Panc1 (cell line): ENCODE data around the gene CEP250. TPM values are rescaled to one million over a fixed set of nuclear protein-coding genes. Genes with fewer than 3 reads are reported as not detected.

ENCODE experiments used
- ATAC-seq: fragments of 200-7000 bp; cut with Tn5 transposase; 2 replicates; pipeline ENCODE4 v1.9.1; 2020; ENCODE audit warnings: mild to moderate bottlenecking, moderate library complexity
- BruUV-seq: library from RNA; stranded (reverse); fragments of 400-500 nt; replicated peaks from 2 replicates; lab custom pipeline; 2021; lab: Mats Ljungman, UMichigan
- CTCF ChIA-PET: fragments of 300-600 bp; sonication (Branson Sonifier 250); formaldehyde crosslinking; loops from one replicate; lab custom pipeline; 2022; ENCODE audit warnings: antibody characterized with exemption; lab: Charles Lee
- POLR2A ChIA-PET: fragments of 300-600 bp; sonication (Branson Sonifier 250); formaldehyde crosslinking; loops from one replicate; lab custom pipeline; 2022; ENCODE audit warnings: antibody characterized with exemption; lab: Charles Lee
- DNase-seq: peaks from one replicate; pipeline ENCODE4 v3.0.0-alpha.2; 2010; ENCODE audit warnings: low read depth, low spot score
- H3K27ac ChIP-seq: 2 replicates; pipeline ENCODE4 v1.5.1; 2011; ENCODE audit warnings: mild to moderate bottlenecking, low read length, inconsistent platforms
- H3K27me3 ChIP-seq: fragments of 200-500 bp; sonication (Bioruptor generic); 2 replicates; pipeline ENCODE4 v1.6.0; 2014; ENCODE audit warnings: low read length, inconsistent platforms; ENCODE audit not compliant: control insufficient read depth, insufficient read depth
- H3K36me3 ChIP-seq: fragments of 200-500 bp; sonication (Bioruptor generic); 2 replicates; pipeline ENCODE4 v1.5.1; 2014; ENCODE audit warnings: inconsistent platforms, mild to moderate bottlenecking, low read length, moderate library complexity; ENCODE audit not compliant: control insufficient read depth, insufficient read depth
- H3K4me1 ChIP-seq: 2 replicates; pipeline ENCODE4 v1.5.1; 2011; ENCODE audit warnings: inconsistent platforms, mild to moderate bottlenecking, low read length, moderate library complexity; ENCODE audit not compliant: control insufficient read depth, insufficient read depth
- H3K4me3 ChIP-seq, 2 experiments: 2 replicates each; pipeline ENCODE4 v1.5.1; 2011 to 2012; ENCODE audit warnings: low read depth in 2 of 2, low read length in 2 of 2, mild to moderate bottlenecking in 2 of 2, inconsistent platforms in 1 of 2, moderate library complexity in 1 of 2
- H3K9me3 ChIP-seq: fragments of 200-500 bp; sonication (Bioruptor generic); 2 replicates; pipeline ENCODE4 v1.5.1; 2014; ENCODE audit warnings: low read depth, mild to moderate bottlenecking, inconsistent platforms, low read length, moderate library complexity; ENCODE audit not compliant: control insufficient read depth, insufficient read depth
- CTCF ChIP-seq: fragments of 450-650 bp; IDR thresholded peaks from 2 replicates; pipeline ENCODE4 v1.5.1; 2017; ENCODE audit warnings: mild to moderate bottlenecking
- POLR2AphosphoS5 ChIP-seq: IDR thresholded peaks from 2 replicates; pipeline ENCODE4 v1.6.1; 2012; ENCODE audit warnings: mild to moderate bottlenecking, low read depth, low read length, moderate library complexity
- REST ChIP-seq, 2 experiments: IDR thresholded peaks; 2 replicates each; pipeline ENCODE4 v1.6.1; 2011 to 2012; ENCODE audit warnings: low read depth in 2 of 2, control low read depth in 1 of 2, low read length in 1 of 2, mild to moderate bottlenecking in 1 of 2, moderate library complexity in 1 of 2; ENCODE audit not compliant: insufficient read depth in 1 of 2
- SIN3A ChIP-seq: IDR thresholded peaks from 2 replicates; pipeline ENCODE4 v1.6.1; 2012; ENCODE audit warnings: low read depth, mild to moderate bottlenecking, low read length, moderate library complexity, borderline replicate concordance; ENCODE audit not compliant: insufficient read depth
- TCF7L2 ChIP-seq: IDR thresholded peaks from 2 replicates; pipeline ENCODE4 v1.6.1; 2011; ENCODE audit warnings: mild to moderate bottlenecking, low read depth, low read length, inconsistent platforms
- in situ Hi-C: cut with HindIII; loops from 2 replicates; pipeline ENCODE4 v1.10.0; 2016; ENCODE audit warnings: low sequenced_read_pairs, low pct_unique_long_range_greater_than_20kb
- intact Hi-C: fragments of 100-400 bp; cut with micrococcal nuclease; formaldehyde crosslinking; loops from one replicate; pipeline ENCODE4 v1.10.0; 2022; ENCODE audit not compliant: unreplicated experiment
- total RNA-seq: library from RNA; stranded (reverse); gene quantifications from one replicate; pipeline ENCODE4 v1.2.1, GENCODE V29; 2021; ENCODE audit not compliant: unreplicated experiment

Gene CEP250
- total RNA-seq, 1 experiment from 2014 or later: 82.5 TPM

DNA sequence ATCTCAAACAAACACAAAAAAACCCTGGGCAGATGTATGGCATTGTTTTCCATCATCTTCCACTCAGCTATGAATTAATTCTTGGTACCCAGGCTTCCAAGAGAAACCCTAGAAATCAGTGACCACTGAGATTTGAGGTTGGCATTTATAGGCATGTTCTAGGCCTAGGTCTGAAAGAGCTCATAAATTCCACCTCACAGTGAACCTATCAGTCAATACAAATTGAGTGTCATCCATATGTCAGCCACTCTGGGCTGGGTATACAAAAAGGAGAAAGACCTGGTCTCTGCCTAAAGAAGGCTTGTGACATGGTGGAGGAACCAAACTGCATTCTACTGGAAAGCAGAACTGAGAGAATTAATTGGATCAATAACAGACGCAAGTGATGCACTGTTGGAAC is 43.9 kb downstream of the CEP250 start:
- ChIA-PET CTCF (no interaction called here), POLR2A (no interaction called here)
- no TSS peak for BruUV-seq

DNA sequence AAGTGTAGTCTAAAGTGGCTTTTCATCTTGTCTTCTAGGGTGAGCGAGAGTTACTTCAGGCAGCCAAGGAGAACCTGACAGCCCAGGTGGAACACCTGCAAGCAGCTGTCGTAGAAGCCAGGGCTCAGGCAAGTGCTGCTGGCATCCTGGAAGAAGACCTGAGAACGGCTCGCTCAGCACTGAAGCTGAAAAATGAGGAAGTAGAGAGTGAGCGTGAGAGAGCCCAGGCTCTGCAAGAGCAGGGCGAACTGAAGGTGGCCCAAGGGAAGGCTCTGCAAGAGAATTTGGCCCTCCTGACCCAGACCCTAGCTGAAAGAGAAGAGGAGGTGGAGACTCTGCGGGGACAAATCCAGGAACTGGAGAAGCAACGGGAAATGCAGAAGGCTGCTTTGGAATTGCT is 47.0 kb downstream of the CEP250 start:
- DNase-seq (no peak), ATAC-seq (no peak)
- Histone ChIP-seq H3K4me1 (no peaks in the 10 kb centered on the region), H3K36me3 (peaks cover 10% of the 10 kb centered on the region), H3K27ac (no peak overlapping the region), H3K4me3 (no peak overlapping the region), H3K9me3 (no peaks in the 10 kb centered on the region), H3K27me3 (no peaks in the 10 kb centered on the region)
- TF ChIP-seq TCF7L2 (no peak), REST (IDR thresholded peaks at IDR 0.05; ENCODE audit: insufficient read depth in 1 of 2, low read depth in 2 of 2, low read length in 1 of 2) (no peak), SIN3A (no peak), POLR2AphosphoS5 (no peak), CTCF (no peak)
- POLR2A ChIA-PET: interaction anchor here (0.6 kb wide), 2 partner anchors 20 to 39 kb away, joined by 3 read pairs; partner anchors contain the start of gene ERGIC3
- in situ Hi-C loops: no loop called here
- CTCF ChIA-PET: no interaction called here
- intact Hi-C loops: no loop called here
- no TSS peak for BruUV-seq

More for the DNA sequence above, 43.9 kb downstream of the CEP250 start:
- Histone ChIP-seq H3K27me3 (no peaks in the 10 kb centered on the region), H3K4me3 (no peak overlapping the region), H3K4me1 (no peaks in the 10 kb centered on the region), H3K27ac (no peak overlapping the region), H3K36me3 (peaks cover 10% of the 10 kb centered on the region), H3K9me3 (no peaks in the 10 kb centered on the region)
- no peak for ATAC-seq
- DNase-seq: no peak
- in situ Hi-C loops: no loop called here
- intact Hi-C loops: no loop called here
- TF ChIP-seq SIN3A (no peak), CTCF (no peak), TCF7L2 (no peak), POLR2AphosphoS5 (no peak), REST (IDR thresholded peaks at IDR 0.05; ENCODE audit: insufficient read depth in 1 of 2, low read depth in 2 of 2, low read length in 1 of 2) (no peak)
